T-helper 2 cell (primary cell): ENCODE measurements around the gene SORBS2.

Experiments
- DNase-seq, 5 experiments: peaks; one replicate each; pipeline versions ENCODE4 v3.0.0 to v3.0.0-alpha.2; 2012 to 2022

The SORBS2 gene

DNA sequence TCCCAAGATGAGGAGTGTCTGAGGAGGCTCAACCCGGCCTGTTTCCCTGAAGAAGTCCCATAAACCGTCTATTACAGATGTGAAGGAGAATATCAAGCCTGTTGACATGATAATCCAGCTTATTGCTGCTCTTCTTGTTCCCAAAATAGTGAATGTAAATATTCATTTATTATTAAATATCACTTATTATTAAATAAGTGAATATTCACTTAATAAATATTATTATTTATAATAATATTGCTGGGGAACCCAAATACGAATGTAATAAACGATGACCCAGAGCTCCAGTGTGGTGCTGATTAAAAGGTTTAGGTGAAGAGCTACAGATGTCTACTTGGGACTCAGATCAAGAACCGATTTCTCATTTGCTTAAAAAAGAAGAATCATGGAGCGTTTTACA, 23.8 kb upstream of the SORBS2 start:
- no peak for DNase-seq

DNA sequence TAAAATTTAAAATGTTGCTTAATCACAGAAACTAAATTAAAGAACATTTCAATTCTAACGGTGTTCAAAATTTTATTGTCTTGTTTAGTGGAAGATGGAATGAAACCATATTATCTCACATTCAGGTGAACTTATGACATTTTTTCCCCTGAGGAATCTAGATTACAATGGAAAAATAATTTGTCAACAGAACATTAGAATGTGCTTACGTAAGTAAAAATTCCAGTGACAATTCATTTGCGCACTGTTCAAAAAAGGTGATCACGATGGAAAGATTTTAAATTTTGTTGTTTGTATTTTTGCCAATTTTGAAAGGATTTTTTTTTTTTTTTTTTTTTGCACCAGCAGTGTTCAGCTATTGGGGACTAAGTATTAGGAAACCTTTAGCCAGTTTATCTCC, 23.3 kb upstream of the SORBS2 start:
- DNase-seq: no peak

DNA sequence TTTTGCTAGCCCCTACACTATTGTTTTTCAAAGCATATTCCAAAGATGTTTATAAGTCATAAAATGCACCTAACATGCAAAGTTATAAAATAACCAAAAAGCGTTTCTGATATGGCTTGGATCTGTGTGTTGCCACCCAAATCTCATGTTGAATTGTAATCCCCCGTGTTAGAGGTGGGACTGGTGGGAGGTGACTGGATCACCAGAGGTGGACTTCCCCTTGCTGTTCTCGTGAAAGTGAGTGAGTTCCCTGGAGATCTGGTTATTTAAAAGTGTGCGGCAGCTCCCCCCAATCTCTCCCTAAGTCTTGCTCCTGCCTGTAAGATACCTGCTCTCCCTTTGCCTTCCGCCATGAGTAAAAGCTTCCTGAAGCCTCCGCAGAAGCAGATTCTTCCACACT, 22.8 kb upstream of the SORBS2 start:
- no peak for DNase-seq

DNA sequence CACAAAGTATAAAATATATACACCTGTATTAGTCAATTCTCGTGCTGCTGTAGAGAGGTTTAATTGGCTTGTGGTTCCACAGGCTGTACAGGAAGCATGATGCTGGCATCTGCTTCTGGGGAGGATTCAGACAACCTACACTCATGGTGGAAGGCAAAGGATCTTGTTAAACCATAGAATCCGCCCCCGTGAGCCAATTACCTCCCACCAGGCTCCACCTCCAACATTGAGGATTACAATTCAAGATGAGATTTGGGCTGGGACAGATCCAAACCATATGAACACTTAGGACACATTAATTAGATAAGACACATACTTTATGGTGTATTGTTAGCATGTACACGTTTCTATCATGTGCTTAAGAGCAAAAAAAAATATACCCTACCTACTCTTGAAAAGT, 22.1 kb upstream of the SORBS2 start:
- no peak for DNase-seq

DNA sequence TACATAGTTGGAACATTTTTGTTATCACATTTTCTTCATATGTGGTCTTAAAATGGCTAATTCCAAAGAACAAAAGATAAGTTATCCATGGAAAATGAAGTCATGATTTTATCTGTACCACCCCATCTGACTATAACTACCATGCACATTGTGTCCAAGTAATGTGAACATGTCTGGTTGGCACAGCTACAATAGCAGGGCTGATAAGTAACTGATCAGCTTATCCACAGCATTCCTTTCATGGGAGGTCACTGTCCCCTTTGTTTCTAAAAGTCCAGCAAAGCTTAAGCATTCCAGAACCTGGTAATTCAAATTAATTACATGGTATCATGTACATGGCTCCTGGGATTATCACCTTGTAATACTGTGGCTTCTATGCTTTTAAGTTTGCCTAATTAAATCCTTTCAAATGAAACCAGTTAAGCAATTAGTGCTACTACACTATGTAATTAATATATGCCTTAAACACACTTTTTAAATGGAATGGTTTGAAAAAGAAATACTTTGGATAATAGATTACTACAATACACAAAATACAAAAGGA, 21.1 kb upstream of the SORBS2 start:
- no peak for DNase-seq

DNA sequence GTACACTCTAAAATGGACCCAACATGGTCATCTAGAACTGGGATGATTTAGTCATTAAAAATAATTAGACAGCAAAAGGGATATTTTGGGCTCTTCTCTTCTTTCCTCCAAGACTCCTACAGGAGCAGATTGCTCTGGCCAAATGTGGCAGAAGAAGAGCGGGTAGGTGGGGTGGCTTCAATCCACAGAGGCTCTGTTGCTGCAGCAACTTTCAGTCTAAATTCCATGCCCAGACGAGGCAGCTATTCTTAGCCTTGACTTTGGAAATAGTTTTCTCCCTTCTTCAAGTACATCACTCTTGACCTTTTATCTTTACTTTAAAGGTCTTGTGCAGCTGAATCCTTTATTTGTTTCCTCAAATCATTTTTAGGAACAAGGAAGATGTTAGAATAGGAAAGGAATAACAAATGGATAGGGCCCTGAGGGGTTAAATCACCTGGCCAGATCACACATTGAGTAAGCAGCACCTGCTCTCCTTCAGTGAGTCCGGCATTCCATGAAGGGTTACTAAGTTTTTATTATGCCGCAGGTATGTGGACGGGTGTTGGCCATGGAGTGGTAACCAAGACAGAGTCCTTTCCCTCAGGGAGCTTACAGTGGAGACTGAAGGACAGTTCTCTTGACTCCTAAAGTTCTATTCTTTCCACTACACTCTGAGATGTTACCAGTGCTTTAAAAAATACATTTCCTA, 19.3 kb upstream of the SORBS2 start:
- no peak for DNase-seq

DNA sequence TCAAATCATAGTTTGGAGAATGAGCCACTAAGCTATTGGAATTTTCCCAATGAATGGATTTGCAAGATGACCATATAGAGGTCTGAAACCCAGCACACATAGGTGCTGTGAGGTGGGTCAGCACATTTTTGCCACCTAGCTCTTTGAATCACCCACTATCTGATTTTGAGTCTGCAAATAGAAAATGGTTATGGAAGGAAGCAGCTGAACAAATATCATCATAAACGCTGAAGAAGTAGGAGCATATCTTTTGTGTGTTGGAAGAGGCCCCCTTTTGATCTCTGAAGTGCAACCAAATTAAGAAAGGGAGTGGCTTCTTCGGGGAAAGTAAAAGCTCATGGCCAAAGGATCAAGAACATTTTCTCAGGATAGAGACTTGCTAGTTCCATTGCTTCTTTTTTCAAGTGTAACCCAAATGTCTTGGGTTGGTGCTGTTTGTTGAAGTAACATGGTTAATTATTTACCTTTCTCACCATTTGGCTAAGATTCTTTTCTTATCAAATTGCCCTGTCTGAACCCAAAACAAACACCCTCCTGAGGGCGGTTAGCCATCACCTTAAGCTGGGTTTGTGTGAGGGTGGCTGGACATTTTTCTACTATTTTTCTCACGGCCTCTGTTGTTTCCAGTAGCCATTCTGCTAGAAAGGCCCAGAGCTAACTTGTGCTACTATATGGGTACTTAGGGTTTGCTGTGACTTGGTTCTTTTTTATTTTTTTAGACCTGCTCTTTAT, 18.4 kb upstream of the SORBS2 start:
- no peak for DNase-seq

DNA sequence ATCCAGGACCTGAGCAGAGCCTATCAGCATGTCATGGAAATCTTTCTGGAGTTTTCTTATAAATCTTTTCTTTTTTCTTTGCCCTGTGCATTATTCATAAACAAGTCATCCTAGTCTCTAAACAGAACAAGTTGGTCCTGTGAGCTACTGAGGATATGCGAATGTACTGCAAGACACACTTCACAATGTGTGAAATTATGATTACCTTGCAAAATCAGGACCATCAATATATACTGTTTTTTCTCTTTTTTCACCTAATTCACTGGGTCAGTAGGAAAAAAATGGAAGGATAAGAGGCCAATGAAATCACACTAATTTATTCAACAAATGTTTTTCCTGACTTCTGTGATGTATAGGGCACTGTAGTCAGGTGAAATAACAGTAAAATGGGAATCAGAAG, 14.4 kb upstream of the SORBS2 start:
- DNase-seq: no peak

DNA sequence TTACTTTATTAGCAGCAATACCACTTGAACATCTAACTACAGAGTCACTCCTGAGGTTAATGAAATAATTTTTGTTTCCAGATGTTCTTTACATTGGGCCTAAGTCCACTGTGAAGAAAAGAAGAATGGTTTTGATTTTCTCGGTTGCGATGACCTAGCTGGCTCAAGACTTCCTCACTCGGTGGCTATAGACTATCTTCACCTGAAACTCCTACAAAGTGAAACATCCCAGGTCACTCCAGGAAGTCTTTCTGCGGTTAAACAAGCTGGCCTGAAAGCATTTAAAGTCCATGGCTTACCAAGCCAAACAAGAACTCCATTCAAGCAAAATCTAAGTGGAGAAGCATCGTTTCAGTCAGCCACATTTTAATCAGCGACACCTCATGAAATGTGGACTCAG, 13.7 kb upstream of the SORBS2 start:
- no peak for DNase-seq

DNA sequence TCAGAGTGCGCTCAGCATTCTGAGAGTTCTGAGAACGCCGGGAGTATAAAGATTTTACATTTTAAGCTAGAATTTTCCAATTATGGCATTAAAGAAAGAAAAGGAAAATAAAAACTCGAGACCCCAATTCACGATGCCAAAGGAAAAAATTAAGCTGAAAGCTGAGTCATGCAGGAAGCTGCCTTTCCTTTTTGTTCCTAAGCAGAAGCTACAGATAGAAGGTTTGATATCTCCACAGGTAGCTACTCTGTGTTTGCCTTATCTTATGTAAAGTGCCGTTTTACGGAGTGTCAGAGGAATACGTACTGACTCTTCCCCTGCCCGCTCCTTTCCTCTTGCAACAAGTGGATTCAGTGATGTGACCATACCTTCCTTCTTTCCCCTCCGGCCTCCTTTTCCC, 10.8 kb upstream of the SORBS2 start:
- DNase-seq: no peak

DNA sequence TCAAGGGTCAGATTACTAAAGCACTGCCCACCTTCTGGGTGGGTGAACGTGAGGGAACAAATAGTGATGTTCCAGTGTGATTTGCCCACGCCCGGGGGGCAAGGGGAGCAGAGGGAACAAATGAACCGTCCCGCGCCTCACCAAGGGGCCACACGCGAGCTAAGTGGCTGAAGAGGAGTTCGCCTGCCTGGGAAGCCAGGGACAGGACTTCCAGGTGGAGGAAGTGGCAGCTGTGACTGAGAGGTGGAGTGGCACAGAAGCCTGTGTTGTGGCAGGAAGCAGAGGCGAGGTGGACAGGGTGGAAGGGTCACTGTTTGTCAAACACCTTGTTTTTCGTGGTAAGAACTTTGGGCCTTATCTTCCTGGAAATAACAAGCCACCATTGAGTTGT, 9.0 kb upstream of the SORBS2 start:
- no peak for DNase-seq

DNA sequence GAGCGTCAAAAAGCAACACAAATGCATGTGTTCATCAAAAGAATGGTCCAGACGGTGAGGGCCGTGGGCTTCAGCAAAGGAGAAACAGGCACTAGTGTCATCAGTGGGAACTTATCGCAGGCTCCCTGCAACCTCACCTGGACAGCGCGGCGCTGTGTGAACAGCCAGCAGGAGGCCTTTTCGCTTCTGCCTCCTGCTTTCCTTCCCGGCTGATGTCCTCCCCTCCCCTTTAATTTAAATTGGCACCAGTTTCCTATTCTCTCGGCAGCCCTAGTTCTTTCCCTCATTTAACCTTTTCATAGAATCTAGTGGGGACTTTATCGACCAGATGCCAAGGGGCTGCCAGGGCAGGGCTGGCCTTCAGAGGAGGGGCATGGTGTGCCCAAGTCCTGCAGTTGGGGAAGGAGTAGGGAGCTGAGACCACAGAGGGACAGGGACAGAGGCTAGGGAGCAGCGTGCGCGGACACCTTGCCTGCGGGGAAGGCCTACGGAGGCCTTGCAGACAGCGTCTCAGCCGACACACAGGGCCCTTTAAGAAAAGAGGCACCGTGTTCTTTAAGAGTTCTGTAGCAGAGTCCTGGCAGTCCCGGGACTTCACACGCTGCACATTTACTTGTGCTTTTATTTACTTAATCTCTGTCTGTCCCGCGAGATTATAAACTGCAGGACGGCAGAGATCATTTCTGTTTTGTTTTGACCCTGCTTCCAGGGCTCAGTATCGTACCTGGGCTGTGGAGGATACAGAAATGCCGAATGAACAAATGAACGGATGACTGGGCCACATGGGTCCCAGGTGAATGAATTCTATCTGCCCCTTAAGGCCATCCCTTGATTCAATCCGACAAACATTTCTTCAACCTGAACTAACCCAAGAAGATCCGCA, 8.4 kb upstream of the SORBS2 start:
- DNase-seq: no peak

DNA sequence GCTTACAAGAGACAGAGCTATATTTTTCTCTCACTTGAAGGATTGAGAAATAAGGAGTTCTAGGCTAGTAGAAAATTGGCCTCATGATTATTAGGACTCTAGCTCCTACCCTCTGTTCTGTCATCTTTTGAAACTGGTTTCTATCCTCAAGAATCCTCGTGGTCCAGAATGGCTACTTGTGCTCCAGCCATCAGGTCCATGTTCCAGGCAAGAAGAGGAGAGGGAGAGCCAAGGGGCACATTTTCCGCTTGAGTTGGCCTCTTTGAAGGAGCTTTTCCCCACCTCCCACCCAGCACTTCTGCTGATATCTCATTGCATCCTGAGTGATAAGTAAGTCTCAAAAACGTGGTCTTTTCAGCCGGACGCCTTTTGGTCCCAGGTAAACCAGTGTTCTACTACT, 7.2 kb upstream of the SORBS2 start:
- DNase-seq: no peak

DNA sequence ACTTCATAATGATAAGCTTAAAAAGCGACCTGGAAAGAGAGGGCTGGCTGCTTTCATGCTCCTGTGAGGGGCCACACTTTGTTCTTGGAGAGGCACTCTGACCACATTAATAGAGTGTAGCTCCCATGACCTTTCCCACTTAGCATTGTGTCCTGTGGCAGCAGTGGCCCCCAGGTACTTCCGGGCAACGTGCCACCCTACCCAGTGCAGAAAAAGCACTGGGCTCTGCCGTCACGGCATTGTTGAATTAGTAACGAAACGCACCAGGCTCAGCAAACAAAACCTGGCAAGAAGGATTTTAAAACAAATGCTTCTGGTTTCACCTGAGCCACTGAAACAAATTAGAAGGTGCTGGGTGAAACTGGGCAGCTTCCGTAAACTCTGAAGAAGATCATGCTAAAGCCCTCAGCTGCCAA, 5.4 kb upstream of the SORBS2 start:
- no peak for DNase-seq

DNA sequence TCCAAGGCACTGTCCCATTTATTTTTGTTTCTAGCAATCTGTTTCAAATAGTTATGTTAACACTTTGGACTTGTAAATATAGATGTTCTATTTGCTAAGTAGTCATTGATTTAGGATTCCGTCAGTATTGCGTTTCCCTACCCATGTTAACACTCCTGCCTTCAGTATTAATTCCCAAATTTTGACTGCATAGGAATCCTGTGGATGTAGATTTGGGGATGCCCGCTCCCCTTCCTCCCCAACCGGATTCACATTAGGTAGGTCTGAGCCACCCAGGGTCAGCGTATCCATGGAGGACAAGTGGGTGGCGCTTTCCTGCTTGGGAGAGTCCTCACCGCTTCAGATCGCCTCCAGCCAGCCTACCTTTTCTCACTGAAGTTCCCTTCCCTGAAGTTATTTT, 1.1 kb upstream of the SORBS2 start:
- no peak for DNase-seq

DNA sequence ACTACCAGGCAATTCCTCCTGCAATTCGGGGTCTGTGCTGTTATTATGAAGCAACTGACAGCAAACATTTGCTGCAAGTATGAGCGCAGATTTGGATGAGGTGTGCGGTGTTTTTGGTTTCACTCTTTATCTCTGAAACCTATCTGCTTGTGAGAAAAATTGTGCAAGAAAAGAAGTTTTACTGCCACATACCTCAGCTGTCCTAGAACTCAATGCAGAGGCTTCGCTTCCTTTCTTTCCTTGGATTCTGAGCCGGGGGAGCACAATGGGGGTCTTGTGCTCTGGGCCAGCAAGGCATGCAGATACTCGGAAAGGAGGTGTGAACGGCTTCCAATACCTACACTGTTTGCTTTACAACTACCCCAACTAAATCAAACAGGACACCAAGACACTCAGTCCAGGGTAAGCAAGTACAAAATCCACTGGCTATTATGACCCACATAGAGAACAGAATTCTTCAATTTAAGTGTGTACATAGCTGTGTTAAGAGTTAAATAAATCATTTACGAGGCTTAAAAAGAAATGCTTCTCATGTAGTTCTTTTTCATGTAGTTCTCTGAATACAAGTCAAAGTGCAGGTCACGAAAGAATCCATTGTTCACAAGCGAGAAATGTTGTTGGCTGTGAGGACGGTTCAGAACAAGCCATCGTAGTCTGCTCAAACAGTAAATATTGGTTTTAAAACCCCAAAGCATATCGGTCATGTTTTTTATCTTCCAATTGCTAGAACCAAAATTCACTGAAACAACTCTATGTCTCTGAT, 1.1 kb downstream of the SORBS2 start:
- no peak for DNase-seq

DNA sequence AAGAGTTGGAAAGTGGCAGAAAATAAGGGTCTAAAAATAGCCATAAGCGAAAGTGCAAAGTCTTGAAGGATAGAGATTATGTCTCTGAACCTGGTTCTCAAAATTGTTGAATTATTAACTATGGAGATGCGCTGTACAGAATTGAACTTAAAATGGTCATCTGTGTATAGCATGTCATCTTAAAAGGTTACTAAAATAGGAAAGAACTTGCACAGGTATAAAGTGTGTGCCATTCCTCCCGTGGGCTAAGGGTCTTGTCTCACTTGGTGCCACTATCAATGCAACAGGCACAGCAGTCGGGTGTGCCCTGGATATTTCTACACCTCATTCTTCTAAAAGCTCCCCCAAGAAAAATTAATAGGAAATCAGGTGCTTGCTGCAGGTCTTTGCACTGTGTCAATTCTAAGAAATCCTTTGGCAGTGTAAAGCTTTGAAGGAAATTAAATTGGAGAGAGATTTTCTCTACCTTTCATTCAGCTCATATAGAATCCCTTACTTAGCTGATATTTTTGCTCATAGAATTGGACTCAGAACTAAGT, 2.4 kb downstream of the SORBS2 start:
- DNase-seq: no peak

DNA sequence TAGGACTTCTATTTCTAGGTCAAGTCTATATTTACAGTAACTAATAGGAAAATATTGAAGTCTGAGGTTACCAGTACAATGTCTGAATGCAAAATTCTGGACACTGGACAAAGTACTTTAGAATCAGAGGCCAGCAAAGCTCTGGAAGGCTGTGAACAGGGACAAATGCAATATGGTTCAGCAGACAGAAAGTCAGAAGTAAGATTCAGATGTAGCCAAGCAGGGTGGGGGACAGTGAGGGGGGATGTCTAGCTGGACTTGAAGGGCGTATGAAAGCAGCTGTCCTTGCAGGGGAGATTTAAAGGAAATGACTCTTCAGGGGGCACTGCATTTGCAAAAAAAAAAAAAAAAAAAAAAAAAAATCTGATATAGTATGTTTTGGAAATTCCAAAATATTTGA, 2.9 kb downstream of the SORBS2 start:
- no peak for DNase-seq

DNA sequence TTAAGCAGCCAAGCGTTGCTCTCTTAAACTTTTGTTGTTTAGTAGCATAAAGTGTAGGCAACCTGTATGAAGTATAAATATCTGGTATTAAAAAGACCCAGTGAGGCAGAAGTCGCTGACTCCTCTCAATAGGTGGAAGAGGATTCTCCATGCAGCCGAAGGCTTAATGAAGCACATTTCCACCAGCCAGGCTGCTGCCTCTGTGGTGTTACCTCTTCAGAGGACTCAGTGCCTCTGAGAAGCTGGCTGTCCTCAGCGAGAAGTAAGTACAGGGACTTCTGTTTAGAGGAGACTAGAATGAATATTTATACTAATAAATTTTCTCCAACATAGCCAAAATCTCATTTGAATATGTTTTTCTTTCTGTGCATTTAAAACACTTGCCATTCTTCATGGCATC, 6.0 kb downstream of the SORBS2 start:
- DNase-seq: no peak

DNA sequence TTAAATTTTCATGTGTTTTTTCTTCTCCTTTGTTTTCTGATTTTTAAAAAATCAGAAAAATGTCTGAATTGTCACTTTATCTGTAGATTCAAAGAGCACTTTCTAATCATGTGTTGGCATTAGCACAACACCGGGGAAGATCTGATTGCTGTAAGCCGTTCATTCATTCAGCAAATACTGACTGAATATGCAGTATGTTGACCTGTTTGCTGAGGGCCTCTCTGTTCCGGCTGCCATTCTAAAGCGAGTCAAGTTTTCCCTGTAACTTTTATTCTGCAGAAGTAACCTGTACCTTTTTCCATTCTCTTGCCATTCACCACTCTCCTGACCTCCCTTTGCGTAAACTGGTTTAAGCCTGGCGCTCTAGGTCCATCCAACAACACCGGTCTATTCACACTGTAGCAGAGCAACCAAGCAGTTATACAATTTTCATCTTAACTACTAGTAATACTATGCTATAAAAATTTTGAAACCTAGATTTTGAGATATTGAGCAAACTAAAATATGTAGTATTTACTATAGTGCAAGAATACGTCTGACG, 6.7 kb downstream of the SORBS2 start:
- no peak for DNase-seq

DNA sequence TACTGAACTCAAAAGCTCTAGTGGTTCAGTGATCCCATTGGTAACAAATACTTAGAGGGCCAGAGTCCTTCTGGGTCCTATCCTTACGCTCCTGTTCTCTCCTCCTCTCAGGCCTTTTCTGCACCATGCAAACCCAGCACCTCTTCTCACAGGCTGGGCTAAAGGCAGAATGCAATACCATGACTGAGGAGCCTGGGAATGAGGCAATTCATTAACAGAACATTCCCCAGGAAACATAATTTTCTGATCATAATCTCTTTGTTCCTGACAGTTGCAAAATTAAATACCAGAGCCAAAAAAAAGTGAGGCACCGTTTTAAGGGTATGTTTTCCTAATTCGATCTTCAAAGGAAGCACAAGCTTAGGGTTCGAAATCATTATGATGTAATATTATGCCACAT, 9.0 kb downstream of the SORBS2 start:
- no peak for DNase-seq

DNA sequence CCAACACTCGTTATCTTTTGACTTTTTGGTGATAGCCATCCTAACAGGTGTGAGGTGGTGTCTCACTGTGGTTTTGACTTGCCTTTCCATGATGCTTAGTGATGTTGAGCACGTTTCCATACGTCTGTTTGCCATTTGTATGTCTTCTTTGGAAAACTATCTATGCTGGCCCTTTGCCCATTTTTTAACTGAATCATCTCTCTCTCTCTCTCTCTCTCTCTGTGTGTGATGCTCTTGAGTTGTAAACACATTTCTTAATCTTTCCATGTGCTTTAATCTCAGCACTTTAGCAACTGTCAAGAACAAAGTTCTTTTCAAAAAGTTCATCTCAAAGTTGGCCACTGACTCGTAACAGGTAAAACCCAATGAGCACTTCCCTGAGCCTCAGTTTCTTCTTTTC, 10.5 kb downstream of the SORBS2 start:
- no peak for DNase-seq
